ENCODE data around the gene AGTRAP. TPM values are rescaled to one million over a fixed set of nuclear protein-coding genes. Genes with fewer than 3 reads are reported as not detected.
A peak's percentile ranks its signal among the peaks of the same experiment; 100 is the strongest.

The AGTRAP gene
- total and polyA plus RNA-seq, 9 of the 15 experiments (the other 6 are each of a cell fraction or from before 2014, with no cell fraction given), result 26.8 to 105 (median 57.5) TPM

- 0 out of 2 replicates have a peak, but pooled peaks have one; percentile 58 for TF ChIP-seq AFF4 (CRISPR knock-in tag; IDR thresholded peaks at IDR 0.05)
- TF ChIP-seq SP1 (CRISPR knock-in tag; IDR thresholded peaks at IDR 0.05), result peak; percentile 73
- no peak for TF ChIP-seq SP2 (IDR thresholded peaks at IDR 0.05; ENCODE audit: extremely low read depth, low read depth, low read length, poor library complexity, severe bottlenecking)
- TF ChIP-seq ETV1 (tag; conservative IDR thresholded peaks at IDR 0.05; ENCODE audit: low read depth), result peak; percentile 44
- TF ChIP-seq, protein P1, sequence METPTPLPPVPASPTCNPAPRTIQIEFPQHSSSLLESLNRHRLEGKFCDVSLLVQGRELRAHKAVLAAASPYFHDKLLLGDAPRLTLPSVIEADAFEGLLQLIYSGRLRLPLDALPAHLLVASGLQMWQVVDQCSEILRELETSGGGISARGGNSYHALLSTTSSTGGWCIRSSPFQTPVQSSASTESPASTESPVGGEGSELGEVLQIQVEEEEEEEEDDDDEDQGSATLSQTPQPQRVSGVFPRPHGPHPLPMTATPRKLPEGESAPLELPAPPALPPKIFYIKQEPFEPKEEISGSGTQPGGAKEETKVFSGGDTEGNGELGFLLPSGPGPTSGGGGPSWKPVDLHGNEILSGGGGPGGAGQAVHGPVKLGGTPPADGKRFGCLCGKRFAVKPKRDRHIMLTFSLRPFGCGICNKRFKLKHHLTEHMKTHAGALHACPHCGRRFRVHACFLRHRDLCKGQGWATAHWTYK (CRISPR knock-in tag; IDR thresholded peaks at IDR 0.05), result peak; percentile 83
- TF ChIP-seq RB1 (IDR thresholded peaks at IDR 0.05; ENCODE audit: low read depth), result peak; percentile 95
- peak; percentile 65; the same call in 1 of the 2 replicates for TF ChIP-seq ZBTB2 (IDR thresholded peaks at IDR 0.05)
- no peak for TF ChIP-seq EWSR1 (IDR thresholded peaks at IDR 0.05; ENCODE audit: borderline replicate concordance, low read depth, partially characterized antibody)
- TF ChIP-seq SMARCC2 (IDR thresholded peaks at IDR 0.05; ENCODE audit: low read depth), result no peak; the same call in 1 of the 2 replicates
- peak; percentile 32; the same call in 1 of the 2 replicates for TF ChIP-seq JUND (IDR thresholded peaks at IDR 0.05; ENCODE audit: borderline replicate concordance, low read depth, low read length)
- TF ChIP-seq JUND (tag; IDR thresholded peaks at IDR 0.05; ENCODE audit: borderline replicate concordance, low read depth, low read length), result peak; percentile 57; the same call in 1 of the 3 replicates
- TF ChIP-seq ATF1 (CRISPR knock-in tag; IDR thresholded peaks at IDR 0.05), result no peak
- peak; percentile 47 for TF ChIP-seq ATF1 (tag; IDR thresholded peaks at IDR 0.05)
- no peak for TF ChIP-seq SNIP1 (IDR thresholded peaks at IDR 0.05; ENCODE audit: low read depth)
- peak; percentile 51; the same call in 1 of the 2 replicates for TF ChIP-seq CREM (IDR thresholded peaks at IDR 0.05; ENCODE audit: low read depth)
- TF ChIP-seq, protein P2, sequence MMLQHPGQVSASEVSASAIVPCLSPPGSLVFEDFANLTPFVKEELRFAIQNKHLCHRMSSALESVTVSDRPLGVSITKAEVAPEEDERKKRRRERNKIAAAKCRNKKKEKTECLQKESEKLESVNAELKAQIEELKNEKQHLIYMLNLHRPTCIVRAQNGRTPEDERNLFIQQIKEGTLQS (IDR thresholded peaks at IDR 0.05), result no peak
- TF ChIP-seq, protein P2 (CRISPR knock-in tag; conservative IDR thresholded peaks at IDR 0.05), result peak; percentile 82
- peak in 1 of 2 experiments; percentile 80; a peak in 2 of 4 replicates for TF ChIP-seq FOXK2 (conservative IDR thresholded peaks at IDR 0.05 in 1 of 2, IDR thresholded peaks at IDR 0.05 in 1 of 2; ENCODE audit: low read depth in 2 of 2)
- TF ChIP-seq ZEB2 (IDR thresholded peaks at IDR 0.05), result peak; percentile 59
- peak in 1 of 2 experiments; percentile 90; a peak in 2 of 4 replicates for TF ChIP-seq CSDE1 (IDR thresholded peaks at IDR 0.05)
- peak; percentile 75; the same call in 1 of the 2 replicates for TF ChIP-seq CTBP1 (IDR thresholded peaks at IDR 0.05; ENCODE audit: borderline replicate concordance)
Measured at GRCh38 chr1:11735854-11736745, at the start of gene AGTRAP (continued).
